Measurements from ENCODE around the gene FRMD5. TPM values are rescaled to one million over a fixed set of nuclear protein-coding genes. Genes with fewer than 3 reads are reported as not detected.
A peak's percentile ranks its signal among the peaks of the same experiment; 100 is the strongest.
"Not testable (repeated sequence)": the region's sequence is repeated elsewhere in the genome, so short reads cannot be mapped to it uniquely, and the experiment has no call there.

Gene FRMD5
- total RNA-seq, result 69.1 TPM
- long read RNA-seq, transcript FRMD5-212 (2 exons, 958 nt), result major isoform, 74 of 92 reads
- long read RNA-seq, partial matches to known transcripts, result 1 of 92 reads
- long read RNA-seq, other reads (novel, unspliced or antisense), result 17 of 92 reads

- intact Hi-C loops (cut with DNase I), result no loop called here
- DNase-seq (ENCODE audit: low spot score), result peak; percentile 85
Measured at GRCh38 chr15:44195151-44195740, at the start of gene FRMD5. FRMD5 (minus strand) TSS chr15:44195271.

- intact Hi-C loops (cut with DNase I), result no loop called here
- DNase-seq (ENCODE audit: low spot score), result no peak
Measured at GRCh38 chr15:44243829-44244228, 48.8 kb upstream of the FRMD5 start.

GRCh38 chr15:44243141-44243540 lies 48.1 kb upstream of the FRMD5 start:
- intact Hi-C loops (cut with DNase I), result no loop called here
- DNase-seq (ENCODE audit: low spot score), result no peak

- DNase-seq (ENCODE audit: low spot score), result no peak
- intact Hi-C loops (cut with DNase I), result no loop called here
Measured at GRCh38 chr15:44231842-44232241, 36.8 kb upstream of the FRMD5 start.

- intact Hi-C loops (cut with DNase I), result not testable (repeated sequence)
Measured at GRCh38 chr15:44229301-44229700, 34.2 kb upstream of the FRMD5 start.

GRCh38 chr15:44227584-44227983 lies 32.5 kb upstream of the FRMD5 start:
- no peak for DNase-seq (ENCODE audit: low spot score)
- intact Hi-C loops (cut with DNase I), result no loop called here

More at GRCh38 chr15:44229301-44229700, 34.2 kb upstream of the FRMD5 start:
- not testable (repeated sequence) for DNase-seq (ENCODE audit: low spot score)

GRCh38 chr15:44227001-44227400 lies 31.9 kb upstream of the FRMD5 start:
- intact Hi-C loops (cut with DNase I); DNase-seq (ENCODE audit: low spot score): not testable (repeated sequence)

GRCh38 chr15:44222478-44222877 lies 27.4 kb upstream of the FRMD5 start:
- intact Hi-C loops (cut with DNase I), result no loop called here
- no peak for DNase-seq (ENCODE audit: low spot score)

GRCh38 chr15:44219073-44219472 lies 24.0 kb upstream of the FRMD5 start:
- intact Hi-C loops (cut with DNase I), result loop anchor here (2.0 kb wide), 1 partner anchor 316 kb away; no protein-coding TSS in a partner anchor

GRCh38 chr15:44216958-44217357 lies 21.9 kb upstream of the FRMD5 start:
- intact Hi-C loops (cut with DNase I), result no loop called here
- no peak for DNase-seq (ENCODE audit: low spot score)

More at GRCh38 chr15:44219073-44219472, 24.0 kb upstream of the FRMD5 start:
- DNase-seq (ENCODE audit: low spot score), result no peak

- DNase-seq (ENCODE audit: low spot score), result no peak
- intact Hi-C loops (cut with DNase I), result no loop called here
Measured at GRCh38 chr15:44215594-44215993, 20.5 kb upstream of the FRMD5 start.

- intact Hi-C loops (cut with DNase I), result no loop called here
- no peak for DNase-seq (ENCODE audit: low spot score)
Measured at GRCh38 chr15:44208956-44209355, 13.9 kb upstream of the FRMD5 start.

- intact Hi-C loops (cut with DNase I), result no loop called here
- DNase-seq (ENCODE audit: low spot score), result no peak
Measured at GRCh38 chr15:44207643-44208042, 12.6 kb upstream of the FRMD5 start.

- intact Hi-C loops (cut with DNase I), result no loop called here
- DNase-seq (ENCODE audit: low spot score), result no peak
Measured at GRCh38 chr15:44199393-44199792, 4.3 kb upstream of the FRMD5 start.

- no peak for DNase-seq (ENCODE audit: low spot score)
- intact Hi-C loops (cut with DNase I), result no loop called here
Measured at GRCh38 chr15:44194323-44195150, 534 bp downstream of the FRMD5 start.

GRCh38 chr15:44193651-44194322 lies 1.3 kb downstream of the FRMD5 start:
- intact Hi-C loops (cut with DNase I), result no loop called here
- DNase-seq (ENCODE audit: low spot score), result no peak

- intact Hi-C loops (cut with DNase I), result no loop called here
- no peak for DNase-seq (ENCODE audit: low spot score)
Measured at GRCh38 chr15:44188795-44189194, 6.3 kb downstream of the FRMD5 start.

GRCh38 chr15:44186705-44187104 lies 8.4 kb downstream of the FRMD5 start:
- no peak for DNase-seq (ENCODE audit: low spot score)
- intact Hi-C loops (cut with DNase I), result no loop called here

- DNase-seq (ENCODE audit: low spot score), result no peak
- intact Hi-C loops (cut with DNase I), result no loop called here
Measured at GRCh38 chr15:44183363-44183762, 11.7 kb downstream of the FRMD5 start.

GRCh38 chr15:44181410-44181809 lies 13.7 kb downstream of the FRMD5 start:
- intact Hi-C loops (cut with DNase I), result no loop called here
- no peak for DNase-seq (ENCODE audit: low spot score)

All from cardiac septum (tissue), 1 donor.